ENCODE data around the gene INSL6.
"Not testable (repeated sequence)": the region's sequence is repeated elsewhere in the genome, so short reads cannot be mapped to it uniquely, and the experiment has no call there.

INSL6 gene

GRCh38 chr9:5185220-5185840, at the start of gene INSL6:
TSS of gene INSL6 (minus strand) at chr9:5185639. CDS start at chr9:5185602, 37 bp downstream.
- DNase-seq (ENCODE audit: low spot score), result no peak

GRCh38 chr9:5231212-5231611, 45.8 kb upstream of the INSL6 start, which contains the start of gene INSL4:
TSS of gene INSL4 (plus strand) at chr9:5231419. CDS start at chr9:5231524, 105 bp downstream.
- no peak for DNase-seq (ENCODE audit: low spot score)

GRCh38 chr9:5230554-5230953, 45.1 kb upstream of the INSL6 start:
- no peak for DNase-seq (ENCODE audit: low spot score)

- no peak for DNase-seq (ENCODE audit: low spot score)
Observed at GRCh38 chr9:5205071-5205470, 19.6 kb upstream of the INSL6 start.

GRCh38 chr9:5195463-5195862, 10.0 kb upstream of the INSL6 start:
- no peak for DNase-seq (ENCODE audit: low spot score)

- no peak for DNase-seq (ENCODE audit: low spot score)
Observed at GRCh38 chr9:5193345-5193744, 7.9 kb upstream of the INSL6 start.

- no peak for DNase-seq (ENCODE audit: low spot score)
Observed at GRCh38 chr9:5191985-5192384, 6.5 kb upstream of the INSL6 start.

- DNase-seq (ENCODE audit: low spot score), result no peak
Observed at GRCh38 chr9:5188060-5188984, 2.9 kb upstream of the INSL6 start.

- peak; percentile 56 for DNase-seq (ENCODE audit: low spot score)
Observed at GRCh38 chr9:5186416-5187169, 1.2 kb upstream of the INSL6 start.

- no peak for DNase-seq (ENCODE audit: low spot score)
Observed at GRCh38 chr9:5184776-5185175, 663 bp downstream of the INSL6 start.

GRCh38 chr9:5180631-5181030, 4.8 kb downstream of the INSL6 start:
- DNase-seq (ENCODE audit: low spot score), result not testable (repeated sequence)

GRCh38 chr9:5178126-5178805, 7.2 kb downstream of the INSL6 start:
- DNase-seq (ENCODE audit: low spot score), result no peak

GRCh38 chr9:5146241-5146640, 39.2 kb downstream of the INSL6 start:
- DNase-seq (ENCODE audit: low spot score), result no peak

- no peak for DNase-seq (ENCODE audit: low spot score)
Observed at GRCh38 chr9:5144217-5144616, 41.2 kb downstream of the INSL6 start.

- no peak for DNase-seq (ENCODE audit: low spot score)
Observed at GRCh38 chr9:5140151-5140550, 45.3 kb downstream of the INSL6 start.

- DNase-seq (ENCODE audit: low spot score), result no peak
Observed at GRCh38 chr9:5122516-5122915, 62.9 kb downstream of the INSL6 start.

GRCh38 chr9:5122116-5122515, 63.3 kb downstream of the INSL6 start:
- no peak for DNase-seq (ENCODE audit: low spot score)

- no peak for DNase-seq (ENCODE audit: low spot score)
Observed at GRCh38 chr9:5113994-5114748, 71.3 kb downstream of the INSL6 start.

All from pons (tissue), 1 donor.